Stimulated activated CD8-positive, alpha-beta memory T cell treated with anti-CD3 and anti-CD28 coated beads, Interleukin-4, amount 100 ng/mL, for 4 hours (primary cell): ENCODE data around the gene PTH2R.
"Not testable (repeated sequence)": the region's sequence is repeated elsewhere in the genome, so short reads cannot be mapped to it uniquely, and the experiment has no call there.

Experiments
- DNase-seq, 2 donors: peaks; one replicate each; pipeline ENCODE4 v3.0.0-alpha.2; 2020; ENCODE audit warnings: low read depth in 2 of 2, low spot score in 1 of 2

PTH2R gene

DNA sequence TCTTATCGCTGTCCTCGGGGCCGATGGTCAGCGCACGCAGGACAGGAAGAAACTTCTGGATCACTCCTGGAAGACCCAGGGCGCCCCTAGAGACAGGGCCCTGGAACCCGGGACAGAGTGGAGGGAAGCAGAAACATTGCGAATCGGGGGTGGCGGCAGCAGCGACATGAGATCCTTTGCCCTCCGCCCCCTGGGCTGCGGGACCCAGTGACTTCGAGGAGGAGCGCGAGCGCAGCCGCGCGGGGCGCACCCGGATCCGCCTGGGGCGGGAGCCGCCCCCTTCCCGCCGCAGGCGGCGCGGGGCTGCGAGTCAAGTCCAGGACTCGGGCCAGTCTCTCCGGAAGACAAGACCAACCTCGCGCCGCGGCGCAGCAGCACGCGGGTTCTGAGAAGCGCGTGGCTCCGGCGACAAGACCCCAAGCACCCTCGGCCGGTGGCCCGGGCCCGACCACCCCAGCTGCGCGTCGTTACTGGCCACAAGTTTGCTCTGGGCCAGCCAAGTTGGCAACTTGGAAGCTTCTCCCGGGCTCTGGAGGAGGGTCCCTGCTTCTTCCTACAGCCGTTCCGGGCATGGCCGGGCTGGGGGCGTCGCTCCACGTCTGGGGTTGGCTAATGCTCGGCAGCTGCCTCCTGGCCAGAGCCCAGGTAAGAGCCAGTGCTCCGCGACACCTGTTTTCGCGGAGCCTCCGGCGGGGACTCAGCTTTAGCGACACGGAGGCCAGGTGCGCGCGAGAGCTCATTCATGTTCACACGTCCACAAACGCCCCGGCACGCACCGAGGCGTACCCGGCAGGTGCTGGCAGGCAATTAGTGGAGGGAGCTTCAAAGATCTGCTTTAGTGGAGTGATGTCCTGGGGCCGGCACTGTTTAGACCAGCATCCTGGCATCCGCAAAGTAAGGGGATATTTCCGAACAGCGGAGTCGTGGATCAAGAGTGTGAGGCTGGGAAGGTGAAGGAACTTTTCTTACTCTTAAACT, at the start of gene PTH2R:
TSS of gene PTH2R (plus strand) at position 319 of the 978 bp plus-strand sequence. CDS start at position 571, 252 bp downstream.
- no peak for DNase-seq

GRCh38 chr2:208356846-208357574, 49.6 kb upstream of the PTH2R start:
- DNase-seq = no peak

DNA sequence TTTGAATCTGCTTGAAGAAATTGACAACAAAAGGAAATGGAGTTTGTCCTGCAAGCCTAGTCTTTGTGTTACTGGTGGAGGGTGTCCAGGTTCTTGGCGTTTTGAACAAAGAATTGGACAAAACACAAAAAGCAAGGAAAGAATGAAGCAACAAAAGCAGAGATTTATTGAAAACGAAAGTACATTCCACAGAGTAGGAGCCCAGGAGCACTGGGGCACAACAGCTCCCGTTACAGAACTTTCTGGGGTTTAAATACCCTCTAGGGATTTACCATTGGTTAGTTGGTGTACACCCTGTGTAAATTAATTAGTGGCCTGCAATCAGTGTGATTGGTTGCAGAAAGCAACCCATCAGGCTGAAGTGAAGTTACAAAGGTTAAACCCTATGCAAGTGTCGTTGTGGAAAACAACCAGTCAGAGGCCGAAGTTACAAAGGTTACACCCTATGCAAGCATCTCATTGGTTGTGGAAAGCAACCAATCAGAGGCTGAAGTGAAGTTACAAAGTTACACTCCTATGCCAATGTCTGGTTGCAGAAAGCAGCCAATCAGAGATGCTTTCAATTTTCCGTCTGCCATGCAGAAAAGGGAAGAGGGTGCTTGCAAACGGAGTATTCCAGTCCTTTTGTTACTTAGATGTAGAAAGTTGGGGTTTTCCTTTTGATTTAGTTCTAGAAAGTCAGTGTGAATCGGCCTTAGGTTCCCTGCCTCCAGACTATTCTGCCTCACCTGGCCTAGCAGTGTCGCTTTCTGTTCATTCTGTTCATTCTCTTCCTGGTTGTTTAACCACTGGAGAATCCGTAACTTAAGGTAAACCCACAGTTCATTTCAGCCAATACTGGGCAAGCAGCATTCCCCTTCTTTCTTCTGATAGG, 47.6 kb upstream of the PTH2R start:
- no peak for DNase-seq

GRCh38 chr2:208359632-208359986, 47.0 kb upstream of the PTH2R start:
- DNase-seq = no peak

GRCh38 chr2:208360259-208361076, 46.1 kb upstream of the PTH2R start:
- no peak for DNase-seq

GRCh38 chr2:208361077-208361441, 45.5 kb upstream of the PTH2R start:
- no peak for DNase-seq

DNA sequence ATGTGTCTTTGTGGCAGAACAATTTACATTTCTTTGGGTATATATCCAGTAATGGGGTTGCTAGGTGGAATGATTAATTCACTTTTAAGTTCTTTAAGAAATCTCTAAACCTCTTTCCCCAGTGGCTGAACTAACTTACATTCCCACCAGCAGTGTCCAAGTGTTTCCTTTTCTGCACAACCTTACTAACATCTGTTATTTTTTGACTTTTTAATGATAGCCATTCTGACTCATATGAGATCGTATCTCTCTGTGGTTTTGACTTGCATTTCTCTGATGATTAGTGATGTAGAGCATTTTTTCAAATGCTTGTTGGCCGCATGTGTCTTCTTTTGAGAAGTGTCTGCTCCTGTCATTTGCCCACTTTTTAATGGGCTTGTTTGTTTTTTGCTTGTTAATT, 43.1 kb upstream of the PTH2R start:
- no peak for DNase-seq

DNA sequence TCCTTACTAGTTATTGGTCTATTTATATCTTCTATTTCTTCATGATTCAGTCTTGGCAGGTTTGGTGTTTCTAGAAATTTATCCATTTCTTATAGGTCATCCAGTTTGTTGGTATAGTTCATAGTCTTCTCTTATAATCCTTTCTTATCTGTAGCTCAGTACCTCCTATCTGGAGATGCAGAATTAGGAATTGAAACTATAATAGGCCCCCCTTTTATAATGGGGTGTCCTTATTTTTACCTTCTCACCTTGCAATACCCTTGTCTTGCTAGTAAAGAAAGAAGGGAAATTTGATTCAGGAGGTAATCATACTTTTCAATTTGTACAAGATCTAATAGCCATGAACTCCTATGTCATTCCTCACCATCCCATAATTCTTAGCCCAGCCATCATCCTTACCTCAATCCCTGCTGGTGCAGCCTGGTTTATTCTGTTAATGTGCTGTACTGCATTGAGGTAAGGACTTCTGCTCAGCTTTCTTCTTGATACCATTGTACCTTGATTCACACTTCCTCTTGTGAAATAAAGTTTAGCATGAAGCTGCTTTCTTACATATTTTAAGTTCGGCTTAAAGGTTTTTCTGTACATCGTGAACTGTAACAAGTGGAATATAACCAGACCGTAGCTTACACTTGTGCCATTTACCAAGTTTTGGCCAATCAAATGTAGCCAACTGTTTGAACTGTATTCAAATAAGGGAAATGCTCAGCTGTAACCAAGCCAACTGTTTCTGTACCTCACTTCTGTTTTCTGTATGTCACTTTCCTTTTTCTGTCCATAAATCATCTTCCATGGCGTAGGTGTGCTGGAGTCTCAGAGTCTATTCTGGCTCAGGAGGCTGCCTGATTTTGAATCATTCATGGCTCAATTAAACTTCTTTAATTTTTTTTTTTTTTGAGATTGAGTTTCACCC, 40.1 kb upstream of the PTH2R start:
- no peak for DNase-seq

GRCh38 chr2:208369091-208369490, 37.5 kb upstream of the PTH2R start:
- DNase-seq = no peak

DNA sequence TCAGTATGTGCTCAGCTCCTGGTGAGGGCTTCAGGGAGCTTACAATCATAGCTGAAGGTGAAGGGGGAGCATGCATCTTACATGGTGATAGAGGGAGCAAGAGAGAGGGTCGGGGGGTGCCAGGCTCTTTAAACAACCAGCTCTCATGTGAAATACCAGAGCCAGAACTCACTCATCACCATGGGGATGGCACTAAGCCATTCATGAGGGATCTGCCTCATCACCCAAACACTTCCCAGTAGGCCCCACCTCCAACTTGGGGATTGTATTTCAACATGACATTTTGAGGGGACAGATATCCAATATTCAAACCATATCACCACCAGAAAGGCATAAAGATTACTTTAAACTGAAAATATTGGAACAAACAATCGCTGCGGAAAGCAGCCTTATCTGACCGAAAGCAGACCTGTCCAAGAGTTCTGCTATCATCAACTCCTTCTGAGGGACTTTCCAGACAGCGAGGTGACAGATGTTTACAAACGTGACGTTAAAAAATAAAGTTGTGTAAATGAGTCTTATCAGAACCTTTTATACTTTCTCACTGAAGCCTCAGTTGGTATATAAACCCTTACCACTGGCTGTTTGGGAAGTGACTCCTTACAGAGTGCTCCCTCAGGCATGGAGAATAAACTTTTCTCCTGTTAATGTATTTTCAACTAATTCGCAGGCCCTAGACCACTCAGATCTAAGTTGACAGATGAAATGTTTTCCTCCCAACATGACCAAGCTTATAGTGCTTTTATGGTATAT, 35.5 kb upstream of the PTH2R start:
- DNase-seq = no peak

DNA sequence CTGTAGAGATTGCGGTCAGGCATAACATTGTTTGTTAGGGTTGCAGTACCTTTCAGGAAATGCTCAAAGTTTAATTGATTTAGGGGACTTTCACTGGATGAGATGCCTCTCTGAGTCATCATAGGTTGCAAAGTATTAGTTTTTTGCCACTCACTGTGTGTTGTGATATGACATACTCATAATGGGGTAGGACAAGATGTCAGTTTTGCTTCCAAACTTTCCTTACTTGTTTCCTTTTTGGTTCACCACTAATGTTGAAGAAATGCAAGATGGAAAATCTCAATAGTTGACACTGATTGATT, 35.0 kb upstream of the PTH2R start:
- DNase-seq = no peak

DNA sequence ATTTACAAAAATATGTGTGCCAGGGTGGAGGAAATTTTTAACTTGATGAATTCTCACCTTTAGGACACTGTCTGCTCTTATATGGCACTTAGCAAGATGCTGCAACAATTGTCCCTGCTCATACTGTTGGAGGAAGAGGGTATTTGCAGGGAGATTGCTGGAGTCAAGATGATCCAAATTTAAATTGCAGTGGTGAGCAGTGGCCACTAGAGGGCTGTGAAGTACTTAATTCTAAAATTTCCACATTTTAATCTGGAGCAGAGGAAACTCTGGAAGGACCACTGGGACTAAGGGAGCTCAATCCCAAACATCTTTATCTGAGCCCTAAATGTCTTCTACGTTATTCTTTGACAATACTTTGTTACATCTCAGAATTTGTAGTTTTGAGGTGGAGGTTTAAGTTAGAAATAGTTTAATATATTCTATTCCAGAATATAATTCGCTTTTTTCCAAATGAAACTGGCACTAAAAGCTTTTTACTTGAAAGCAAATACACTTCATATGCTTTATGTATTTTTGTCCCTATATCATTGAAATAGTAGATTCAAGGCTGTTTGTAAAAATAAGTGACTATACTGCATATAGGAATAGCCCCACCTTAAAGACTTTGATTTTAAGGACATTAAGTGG, 33.0 kb upstream of the PTH2R start:
- no peak for DNase-seq

- DNase-seq = no peak
These were observed 31.0 kb upstream of the PTH2R start for GRCh38 chr2:208375491-208376068.

GRCh38 chr2:208377344-208377860, 29.2 kb upstream of the PTH2R start:
- not testable (repeated sequence) for DNase-seq

- DNase-seq = no peak
These were observed 27.4 kb upstream of the PTH2R start for GRCh38 chr2:208379192-208379591.

- DNase-seq = no peak
These were observed 22.0 kb upstream of the PTH2R start for GRCh38 chr2:208384637-208385036.

- DNase-seq = no peak
These were observed 20.1 kb upstream of the PTH2R start for GRCh38 chr2:208386541-208386940.

GRCh38 chr2:208389940-208390339, 16.7 kb upstream of the PTH2R start:
- DNase-seq = no peak
